CD4-positive, CD25-positive, alpha-beta regulatory T cell (primary cell): ENCODE measurements around the gene PDRG1. TPM values are rescaled to one million over a fixed set of nuclear protein-coding genes. Genes with fewer than 3 reads are reported as not detected.

Experiments used
- ATAC-seq, 2 donors: fragments of 150-1000 bp; cut with Tn5 transposase; one replicate each; pipeline ENCODE4 v1.10.0; 2021; ENCODE audit warnings: low read depth in 2 of 2, moderate number of reproducible peaks in 2 of 2, moderate library complexity in 1 of 2
- DNase-seq, 3 donors: peaks; one replicate each; pipeline versions ENCODE4 v3.0.0 to v3.0.0-alpha.2; 2012 to 2022; ENCODE audit warnings: mixed read lengths in 1 of 3
- H3K27ac ChIP-seq: one replicate; pipeline ENCODE4 v1.7.0; 2013; ENCODE audit warnings: mild to moderate bottlenecking, low read length; ENCODE audit not compliant: insufficient read depth, poor library complexity, severe bottlenecking
- H3K27me3 ChIP-seq: one replicate; pipeline ENCODE4 v1.7.0; 2013; ENCODE audit warnings: low read length; ENCODE audit not compliant: control insufficient read depth, insufficient read depth
- H3K36me3 ChIP-seq: one replicate; pipeline ENCODE4 v1.7.0; 2013; ENCODE audit warnings: mild to moderate bottlenecking, low read length, moderate library complexity; ENCODE audit not compliant: control insufficient read depth, insufficient read depth
- H3K4me1 ChIP-seq: 2 replicates; pipeline ENCODE4 v1.7.0; 2013; ENCODE audit warnings: mild to moderate bottlenecking, low read length; ENCODE audit not compliant: insufficient read depth, control insufficient read depth, poor library complexity, severe bottlenecking
- H3K4me3 ChIP-seq: one replicate; pipeline ENCODE4 v1.7.0; 2013; ENCODE audit warnings: low read depth, mild to moderate bottlenecking, low read length, moderate library complexity
- H3K9me3 ChIP-seq, 2 experiments: 1 replicate in 1 of 2; 2 replicates in 1 of 2; pipeline ENCODE4 v1.7.0; 2013; ENCODE audit warnings: low read length in 2 of 2, mild to moderate bottlenecking in 1 of 2, moderate library complexity in 1 of 2; ENCODE audit not compliant: control insufficient read depth in 2 of 2
- H3K27ac Mint-ChIP-seq, 3 donors: one replicate each; pipeline ENCODE4 v1.8.0; 2020 to 2022; ENCODE audit warnings: mild to moderate bottlenecking in 3 of 3, mixed read lengths in 3 of 3, moderate library complexity in 2 of 3
- H3K27me3 Mint-ChIP-seq: one replicate; pipeline ENCODE4 v1.8.0; 2022; ENCODE audit warnings: mild to moderate bottlenecking, mixed read lengths
- H3K36me3 Mint-ChIP-seq: one replicate; pipeline ENCODE4 v1.8.0; 2020; ENCODE audit warnings: mixed read lengths
- H3K4me1 Mint-ChIP-seq, 4 donors: one replicate each; pipeline ENCODE4 v1.8.0; 2020 to 2022; ENCODE audit warnings: mixed read lengths in 4 of 4, mild to moderate bottlenecking in 1 of 4
- H3K4me3 Mint-ChIP-seq, 4 donors: one replicate each; pipeline ENCODE4 v1.8.0; 2020 to 2022; ENCODE audit warnings: mild to moderate bottlenecking in 4 of 4, mixed read lengths in 4 of 4, moderate library complexity in 3 of 4
- H3K9me3 Mint-ChIP-seq, 7 donors: one replicate each; pipeline ENCODE4 v1.8.0; 2020 to 2022; ENCODE audit warnings: mixed read lengths in 7 of 7, mild to moderate bottlenecking in 3 of 7, moderate library complexity in 2 of 7
- polyA plus RNA-seq, 4 donors: library from polyadenylated mRNA; unstranded; fragments of 300-500 nt; fragmentation: Illumina TruSeq; gene quantifications; one replicate each; pipeline ENCODE4 v1.2.3, GENCODE V29; 2021
- total RNA-seq: library from RNA; stranded (reverse); gene quantifications from one replicate; pipeline ENCODE4 v1.2.3, GENCODE V29; 2022

Gene PDRG1
- total and polyA plus RNA-seq, 5 donors from 2014 or later = 10.3 to 27.6 (median 19.3) TPM

GRCh38 chr20:31894980-31895675, 56.7 kb downstream of the PDRG1 start:
- ATAC-seq (peak; percentile 62 to 64), DNase-seq (peak in 1 of 3 donors; percentile 41)
- Histone ChIP-seq H3K27ac (no peak overlapping the region), H3K36me3 (no peaks in the 10 kb centered on the region), H3K4me3 (no peak overlapping the region), H3K4me1 (no peaks in the 10 kb centered on the region), H3K9me3 (no peaks in the 10 kb centered on the region), H3K27me3 (peaks cover 7% of the 10 kb centered on the region)
- peaks cover 20% of the 10 kb centered on the region for H3K27me3 Mint-ChIP-seq
- H3K9me3 Mint-ChIP-seq = peaks cover 0 to 5% (median 0%) of the 10 kb centered on the region in 7 donors
- peaks cover 0 to 2% (median 0%) of the 10 kb centered on the region in 4 donors for H3K4me1 Mint-ChIP-seq
- H3K27ac Mint-ChIP-seq = no peak overlapping the region
- no peak overlapping the region for H3K4me3 Mint-ChIP-seq
- H3K36me3 Mint-ChIP-seq = no peaks in the 10 kb centered on the region

Other genes starting within 250 kb of the PDRG1 start
- gene BCL2L1, start 229.2 kb downstream of the PDRG1 start, total RNA-seq = 38.1 TPM
- gene BCL2L1, start 229.2 kb downstream of the PDRG1 start, polyA plus RNA-seq = 10 to 100 TPM; 15.5 to 19.6 (median 17.3) TPM
- 5.4 TPM for gene TPX2, start 212.8 kb downstream of the PDRG1 start, total RNA-seq
- gene TPX2, start 212.8 kb downstream of the PDRG1 start, polyA plus RNA-seq = 1 to 10 TPM; 3.1 to 6.3 (median 3.8) TPM
- gene MYLK2, start 132.7 kb downstream of the PDRG1 start, total RNA-seq = not detected
- gene MYLK2, start 132.7 kb downstream of the PDRG1 start, polyA plus RNA-seq = not detected
- gene FOXS1, start 106.4 kb downstream of the PDRG1 start, total RNA-seq = not detected
- not detected for gene FOXS1, start 106.4 kb downstream of the PDRG1 start, polyA plus RNA-seq
- not detected for gene DUSP15, start 81.5 kb downstream of the PDRG1 start, total RNA-seq
- gene DUSP15, start 81.5 kb downstream of the PDRG1 start, polyA plus RNA-seq = not detected
- not detected for gene TTLL9, start 81.4 kb downstream of the PDRG1 start, total RNA-seq
- not detected for gene TTLL9, start 81.4 kb downstream of the PDRG1 start, polyA plus RNA-seq
- 0.07 TPM for gene XKR7, start 16.1 kb upstream of the PDRG1 start, total RNA-seq
- gene XKR7, start 16.1 kb upstream of the PDRG1 start, polyA plus RNA-seq = not detected
- gene CCM2L, start 58.4 kb upstream of the PDRG1 start, total RNA-seq = not detected
- not detected for gene CCM2L, start 58.4 kb upstream of the PDRG1 start, polyA plus RNA-seq
- gene HCK, start 100.2 kb upstream of the PDRG1 start, total RNA-seq = not detected
- gene HCK, start 100.2 kb upstream of the PDRG1 start, polyA plus RNA-seq = under 1 TPM in 3 of 4 donors, not detected in 1; 0.23 to 0.87 (median 0.25) TPM
- gene TM9SF4, start 157.7 kb upstream of the PDRG1 start, total RNA-seq = 36.3 TPM
- 10 to 100 TPM; 28.7 to 31.4 (median 29.4) TPM for gene TM9SF4, start 157.7 kb upstream of the PDRG1 start, polyA plus RNA-seq